ENCODE results near the gene FUZ. TPM values are rescaled to one million over a fixed set of nuclear protein-coding genes. Genes with fewer than 3 reads are reported as not detected.

The FUZ gene
- total and polyA plus RNA-seq, 4 donors: 3.8 to 12.5 (median 7.0) TPM

GRCh38 chr19:49761625-49762311 lies 51.3 kb downstream of the FUZ start:
- no peaks in the 10 kb centered on the region for H3K9me3 ChIP-seq (ENCODE audit: control insufficient read depth in 4 of 4, low read length in 3 of 4)
- 78% methylated on average over 16 of the region's 16 CpGs for WGBS
- peak overlapping the region; percentile 19 to 47 for H3K27ac ChIP-seq (ENCODE audit: low read depth in 1 of 2, low read length in 2 of 2)
- peak; percentile 50 for DNase-seq (ENCODE audit: low spot score)
- TF ChIP-seq HNF4A (conservative IDR thresholded peaks at IDR 0.05) (no peak), JUND (IDR thresholded peaks at IDR 0.05) (no peak), CTCF (IDR thresholded peaks at IDR 0.05; ENCODE audit: low read depth, low read length, missing input control) (no peak), FOXA2 (IDR thresholded peaks at IDR 0.05) (no peak), RAD21 (IDR thresholded peaks at IDR 0.05) (peak; percentile 56 to 59), RXRA (IDR thresholded peaks at IDR 0.05) (no peak), GABPA (IDR thresholded peaks at IDR 0.05 in 1 of 2, conservative IDR thresholded peaks at IDR 0.05 in 1 of 2) (no peak), ZBTB33 (IDR thresholded peaks at IDR 0.05) (no peak)
- H3K4me3 ChIP-seq (ENCODE audit: low read depth in 1 of 3, low read length in 3 of 3): no peak overlapping the region
- no peaks in the 10 kb centered on the region for H3K27me3 ChIP-seq (ENCODE audit: control insufficient read depth in 4 of 4, insufficient read depth in 4 of 4, low read length in 3 of 4)
- H3K4me1 ChIP-seq (ENCODE audit: control insufficient read depth in 4 of 4, insufficient read depth in 4 of 4, low read length in 3 of 4): peaks cover 0 to 8% (median 4%) of the 10 kb centered on the region in 4 donors
- H3K36me3 ChIP-seq (ENCODE audit: control insufficient read depth in 4 of 4, insufficient read depth in 3 of 4, low read depth in 1 of 4, low read length in 3 of 4): no peaks in the 10 kb centered on the region
- H3K9ac ChIP-seq (ENCODE audit: low read depth in 1 of 2, low read length in 2 of 2): no peak overlapping the region

- peak overlapping the region; percentile 19 to 47 for H3K27ac ChIP-seq (ENCODE audit: low read depth in 1 of 2, low read length in 2 of 2)
- no peak overlapping the region for H3K9ac ChIP-seq (ENCODE audit: low read depth in 1 of 2, low read length in 2 of 2)
Measured at GRCh38 chr19:49761249-49761624, 51.9 kb downstream of the FUZ start.

More at GRCh38 chr19:49761249-49761624, 51.9 kb downstream of the FUZ start:
- Histone ChIP-seq H3K27me3 (ENCODE audit: control insufficient read depth in 4 of 4, insufficient read depth in 4 of 4, low read length in 3 of 4) (no peaks in the 10 kb centered on the region), H3K4me3 (ENCODE audit: low read depth in 1 of 3, low read length in 3 of 3) (no peak overlapping the region), H3K36me3 (ENCODE audit: control insufficient read depth in 4 of 4, insufficient read depth in 3 of 4, low read depth in 1 of 4, low read length in 3 of 4) (no peaks in the 10 kb centered on the region), H3K4me1 (ENCODE audit: control insufficient read depth in 4 of 4, insufficient read depth in 4 of 4, low read length in 3 of 4) (peaks cover 0 to 8% (median 4%) of the 10 kb centered on the region in 4 donors), H3K9me3 (ENCODE audit: control insufficient read depth in 4 of 4, low read length in 3 of 4) (no peaks in the 10 kb centered on the region)
- whole genome bisulfite sequencing: 94% methylated on average over 1 of the region's 1 CpG
- DNase-seq (ENCODE audit: low spot score): no peak
- TF ChIP-seq EGR1 (IDR thresholded peaks at IDR 0.05; ENCODE audit: low read depth in 2 of 2): no peak
- no peak for TF ChIP-seq RXRA (IDR thresholded peaks at IDR 0.05)
- no peak for TF ChIP-seq FOXA2 (IDR thresholded peaks at IDR 0.05)
- TF ChIP-seq ZBTB33 (IDR thresholded peaks at IDR 0.05): no peak
- TF ChIP-seq CTCF (IDR thresholded peaks at IDR 0.05; ENCODE audit: low read depth, low read length, missing input control): no peak
- no peak for TF ChIP-seq REST (IDR thresholded peaks at IDR 0.05)
- no peak for TF ChIP-seq NR2F2 (IDR thresholded peaks at IDR 0.05)
- TF ChIP-seq ATF3 (IDR thresholded peaks at IDR 0.05): no peak
- no peak for TF ChIP-seq SP1 (IDR thresholded peaks at IDR 0.05)
- TF ChIP-seq RAD21 (IDR thresholded peaks at IDR 0.05): no peak
- TF ChIP-seq GABPA (IDR thresholded peaks at IDR 0.05 in 1 of 2, conservative IDR thresholded peaks at IDR 0.05 in 1 of 2): no peak
- TF ChIP-seq YY1 (IDR thresholded peaks at IDR 0.05): no peak
- no peak for TF ChIP-seq HNF4A (conservative IDR thresholded peaks at IDR 0.05)
- TF ChIP-seq TAF1 (conservative IDR thresholded peaks at IDR 0.05): no peak
- TF ChIP-seq HNF4G (IDR thresholded peaks at IDR 0.05): no peak
- TF ChIP-seq JUND (IDR thresholded peaks at IDR 0.05): no peak

Measured in liver (tissue), 9 donors.